NCI-H524 treated with DMSO at 0.1 percent for 48 hours (cell line): Measurements from ENCODE around the gene RBMS3.
"Not testable (repeated sequence)": the region's sequence is repeated elsewhere in the genome, so short reads cannot be mapped to it uniquely, and the experiment has no call there.

Experiments
- DNase-seq: peaks from one replicate; lab custom pipeline; 2025; lab: John Stamatoyannopoulos, UW

RBMS3 gene

GRCh38 chr3:29385046-29385830, 104.4 kb downstream of the RBMS3 start:
- DNase-seq: peak; percentile 49

- no peak for DNase-seq
These were observed 108.5 kb downstream of the RBMS3 start for GRCh38 chr3:29389362-29389761.

GRCh38 chr3:29392625-29393388, 111.9 kb downstream of the RBMS3 start:
- DNase-seq: no peak

- not testable (repeated sequence) for DNase-seq
These were observed 113.1 kb downstream of the RBMS3 start for GRCh38 chr3:29393946-29394345.

- no peak for DNase-seq
These were observed 116.5 kb downstream of the RBMS3 start for GRCh38 chr3:29397406-29397805.

- DNase-seq: no peak
These were observed 117.9 kb downstream of the RBMS3 start for GRCh38 chr3:29398787-29399186.

GRCh38 chr3:29406291-29406832, 125.5 kb downstream of the RBMS3 start:
- no peak for DNase-seq

- DNase-seq: no peak
These were observed 127.8 kb downstream of the RBMS3 start for GRCh38 chr3:29408676-29409075.

GRCh38 chr3:29409409-29409808, 128.5 kb downstream of the RBMS3 start:
- no peak for DNase-seq

- DNase-seq: peak; percentile 90
These were observed 129.3 kb downstream of the RBMS3 start for GRCh38 chr3:29410220-29410619.

- peak; percentile 64 for DNase-seq
These were observed 130.0 kb downstream of the RBMS3 start for GRCh38 chr3:29410660-29411405.

GRCh38 chr3:29412110-29412509, 131.2 kb downstream of the RBMS3 start:
- no peak for DNase-seq

- no peak for DNase-seq
These were observed 133.8 kb downstream of the RBMS3 start for GRCh38 chr3:29414468-29415224.

- DNase-seq: no peak
These were observed 134.8 kb downstream of the RBMS3 start for GRCh38 chr3:29415482-29416223.

GRCh38 chr3:29416514-29416913, 135.6 kb downstream of the RBMS3 start:
- DNase-seq: no peak

- DNase-seq: no peak
These were observed 139.2 kb downstream of the RBMS3 start for GRCh38 chr3:29420106-29420505.

GRCh38 chr3:29426302-29427226, 145.7 kb downstream of the RBMS3 start:
- DNase-seq: no peak

GRCh38 chr3:29427266-29428103, 146.6 kb downstream of the RBMS3 start:
- DNase-seq: no peak
